Activated gamma-delta T cell treated with anti-CD3 and anti-CD28 coated beads, Interleukin-2, amount 50 U/mL, for 16 hours (primary cell): ENCODE data around the gene ICAM5.

Experiments used
- DNase-seq: peaks from one replicate; pipeline ENCODE4 v3.0.0-alpha.2; 2020; ENCODE audit warnings: low read depth

Gene ICAM5

DNA sequence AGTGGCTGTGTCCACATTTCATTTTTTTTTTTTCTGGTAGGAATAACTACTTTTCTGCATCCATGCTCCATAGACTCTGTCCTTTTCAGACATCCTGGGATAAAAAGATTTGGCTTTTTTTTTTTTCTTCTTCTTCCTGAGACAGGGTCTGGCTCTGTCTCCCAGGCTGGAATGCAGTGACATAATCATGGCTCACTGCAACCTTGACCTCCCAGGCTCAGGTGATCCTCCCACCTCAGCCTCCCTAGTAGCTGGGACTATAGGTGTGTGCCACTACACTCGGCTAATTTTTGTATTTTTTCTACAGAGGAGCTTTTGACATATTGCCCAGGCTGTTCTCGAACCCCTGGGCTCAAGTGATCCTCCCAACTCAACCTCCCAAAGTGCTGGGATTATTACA, 53.7 kb downstream of the ICAM5 start:
- no peak for DNase-seq

DNA sequence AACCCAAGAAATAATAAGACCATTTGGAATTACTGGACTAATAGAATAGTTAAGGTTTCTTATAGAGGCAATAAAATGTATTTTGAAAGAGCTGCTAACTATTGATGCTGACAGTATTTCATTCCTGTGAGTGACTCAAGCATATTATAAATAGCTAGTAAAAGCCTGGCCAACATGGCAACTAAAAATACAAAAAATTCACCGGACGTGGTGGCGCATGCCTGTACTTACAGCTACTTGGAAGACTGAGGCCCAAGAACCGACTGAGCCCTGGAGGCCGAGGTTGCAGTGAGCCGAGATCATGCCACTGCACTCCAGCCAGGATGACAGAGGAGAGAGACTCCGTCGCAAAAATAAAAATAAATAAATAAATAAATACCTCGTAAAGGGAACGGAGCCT, 55.0 kb downstream of the ICAM5 start:
- no peak for DNase-seq
